Medulla oblongata (tissue), 1 donor: ENCODE data around the gene ADAMTS3.

Experiments used
- DNase-seq: peaks from one replicate; pipeline ENCODE4 v3.0.0-alpha.2; 2015; ENCODE audit errors: extremely low spot score

ADAMTS3 gene

DNA sequence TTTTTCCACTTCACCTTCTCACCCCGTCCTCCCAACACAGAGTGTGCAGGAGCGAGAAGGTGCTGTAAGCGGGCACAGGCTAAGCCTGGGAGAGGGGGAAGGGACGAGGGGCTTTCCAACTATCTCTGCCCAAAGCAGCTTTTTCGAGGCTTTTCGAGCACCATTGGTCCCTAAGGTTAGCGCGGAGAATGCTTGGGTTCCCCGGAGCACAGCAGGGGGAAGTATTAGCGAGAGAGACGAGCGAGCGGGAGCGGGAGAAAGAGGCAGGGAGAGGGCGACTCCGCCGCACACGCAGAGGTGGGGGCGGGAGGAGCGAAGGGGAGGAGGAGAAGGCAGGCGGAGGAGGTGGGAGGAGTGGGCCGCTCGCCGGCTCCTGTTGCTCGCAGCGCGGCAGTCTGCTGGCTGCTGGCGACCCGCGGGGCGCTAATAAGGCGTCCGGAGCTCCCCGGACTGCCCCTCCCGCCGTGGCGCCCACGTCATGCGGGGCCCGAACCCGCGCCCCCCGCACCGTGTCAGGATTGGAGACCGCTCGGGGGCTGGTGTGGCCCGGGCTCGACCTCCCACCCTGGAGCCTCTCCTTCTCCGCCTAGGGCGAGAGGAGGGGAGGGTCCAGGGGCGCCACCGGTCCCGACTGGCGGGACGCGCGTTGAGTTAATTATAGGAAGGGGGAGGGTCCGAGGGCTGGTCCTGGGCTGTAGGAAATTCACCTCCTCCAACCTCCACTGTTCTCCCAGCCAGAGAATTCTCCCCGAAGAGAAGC, at the start of gene ADAMTS3:
Gene ADAMTS3 (minus strand): TSS at position 263 of the 760 bp plus-strand sequence. CDS start 459 bp downstream, outside the sequence.
- peak; percentile 31 for DNase-seq

DNA sequence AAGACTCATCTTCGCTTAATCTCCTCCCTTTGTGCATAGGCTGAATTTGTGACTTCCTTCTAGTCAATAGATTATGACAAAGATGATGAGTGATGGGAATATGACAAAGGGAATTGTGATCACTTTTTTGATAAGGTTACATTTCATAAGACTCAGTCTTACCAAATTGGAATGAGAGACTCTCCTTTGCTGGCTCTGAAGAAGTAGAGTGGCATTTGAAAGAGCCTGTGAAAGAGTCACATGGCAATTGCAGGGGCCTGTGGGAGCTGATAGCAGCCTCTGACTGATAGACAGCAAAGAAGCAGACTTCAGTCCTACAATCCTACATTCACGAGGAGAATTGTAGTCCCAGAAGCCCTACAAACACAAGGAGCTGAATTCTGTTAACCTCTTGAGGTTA, 44.9 kb upstream of the ADAMTS3 start:
- DNase-seq, result no peak

DNA sequence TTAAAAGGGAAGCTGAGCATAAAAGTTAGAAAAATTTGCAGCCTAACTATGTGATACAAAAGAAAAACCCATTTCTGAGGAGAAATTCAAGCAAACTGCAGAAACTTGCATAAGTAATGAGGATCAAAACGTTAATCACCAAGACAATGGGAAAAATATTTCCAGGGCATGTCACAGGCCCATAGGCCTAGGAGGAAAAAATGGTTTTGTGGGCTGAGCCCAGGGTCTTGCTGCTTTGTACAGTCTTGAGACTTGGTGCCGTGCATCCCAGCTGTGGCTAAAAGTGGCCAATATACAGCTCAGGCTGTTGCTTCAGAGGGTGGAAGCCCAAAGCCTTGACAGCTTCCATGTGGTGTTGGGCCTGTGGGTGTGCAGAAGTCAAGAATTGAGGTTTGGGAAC, 37.7 kb upstream of the ADAMTS3 start:
- DNase-seq, result no peak

DNA sequence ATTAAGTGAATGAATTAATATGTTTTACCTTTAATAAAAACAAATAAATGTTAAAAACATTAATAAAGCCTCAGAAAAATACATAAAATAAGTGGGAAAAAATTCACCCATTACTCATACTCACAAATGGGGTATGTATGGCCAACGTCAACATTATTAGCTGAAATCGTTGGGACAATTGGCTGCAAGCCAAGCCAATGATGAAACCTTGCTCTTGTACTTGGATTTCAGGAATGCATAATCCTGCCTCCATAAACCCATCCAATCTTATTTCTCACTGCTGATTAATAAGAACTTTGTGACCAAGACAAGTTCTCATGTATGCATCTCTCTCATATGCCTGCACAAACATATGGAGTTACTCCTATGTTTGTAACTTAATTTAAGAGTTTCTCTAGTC, 35.3 kb upstream of the ADAMTS3 start:
- no peak for DNase-seq

DNA sequence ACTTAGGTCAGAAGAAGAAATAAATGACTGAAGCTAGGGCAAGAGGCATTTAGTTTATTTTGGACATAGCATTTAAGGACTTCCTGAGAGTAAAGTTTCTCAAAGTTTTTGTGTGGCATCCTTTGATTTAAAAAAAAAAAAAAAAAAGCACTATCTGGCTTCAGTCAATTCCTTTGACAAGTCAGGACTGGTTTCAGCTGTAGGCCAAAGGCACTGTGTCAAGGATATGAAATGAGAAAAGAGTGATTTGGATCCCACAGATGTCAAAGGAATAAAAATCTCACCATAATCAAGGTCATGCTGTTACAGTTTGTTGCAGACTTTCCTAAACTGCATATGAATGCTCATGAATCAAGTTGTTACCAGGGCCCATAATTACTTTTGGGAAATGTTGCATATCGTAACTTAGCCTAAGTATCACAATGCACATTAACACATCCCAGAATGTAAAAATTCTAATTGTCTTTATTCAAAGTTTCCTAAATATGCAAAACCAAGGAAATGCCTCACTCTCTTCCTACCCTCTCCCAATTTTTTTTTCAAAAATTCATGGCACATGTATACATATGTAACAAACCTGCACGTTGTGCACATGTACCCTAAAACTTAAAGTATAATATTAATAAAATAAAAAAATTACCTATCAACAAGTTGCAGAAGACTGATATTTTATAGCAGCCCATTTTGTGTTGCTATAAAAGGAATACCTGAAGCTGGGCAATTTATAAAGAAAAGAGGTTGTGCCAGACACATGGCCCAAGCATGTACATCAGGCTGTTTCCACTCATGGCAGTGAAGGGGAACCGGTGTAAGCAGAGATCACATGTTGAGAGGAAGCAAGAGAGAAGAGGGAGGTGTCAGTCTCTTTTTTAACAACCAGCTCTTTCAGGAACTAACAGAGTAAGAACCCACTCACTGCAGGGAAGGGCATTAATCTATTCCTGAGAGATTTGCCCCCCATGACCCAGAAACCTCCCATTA, 33.7 kb upstream of the ADAMTS3 start:
- no peak for DNase-seq

DNA sequence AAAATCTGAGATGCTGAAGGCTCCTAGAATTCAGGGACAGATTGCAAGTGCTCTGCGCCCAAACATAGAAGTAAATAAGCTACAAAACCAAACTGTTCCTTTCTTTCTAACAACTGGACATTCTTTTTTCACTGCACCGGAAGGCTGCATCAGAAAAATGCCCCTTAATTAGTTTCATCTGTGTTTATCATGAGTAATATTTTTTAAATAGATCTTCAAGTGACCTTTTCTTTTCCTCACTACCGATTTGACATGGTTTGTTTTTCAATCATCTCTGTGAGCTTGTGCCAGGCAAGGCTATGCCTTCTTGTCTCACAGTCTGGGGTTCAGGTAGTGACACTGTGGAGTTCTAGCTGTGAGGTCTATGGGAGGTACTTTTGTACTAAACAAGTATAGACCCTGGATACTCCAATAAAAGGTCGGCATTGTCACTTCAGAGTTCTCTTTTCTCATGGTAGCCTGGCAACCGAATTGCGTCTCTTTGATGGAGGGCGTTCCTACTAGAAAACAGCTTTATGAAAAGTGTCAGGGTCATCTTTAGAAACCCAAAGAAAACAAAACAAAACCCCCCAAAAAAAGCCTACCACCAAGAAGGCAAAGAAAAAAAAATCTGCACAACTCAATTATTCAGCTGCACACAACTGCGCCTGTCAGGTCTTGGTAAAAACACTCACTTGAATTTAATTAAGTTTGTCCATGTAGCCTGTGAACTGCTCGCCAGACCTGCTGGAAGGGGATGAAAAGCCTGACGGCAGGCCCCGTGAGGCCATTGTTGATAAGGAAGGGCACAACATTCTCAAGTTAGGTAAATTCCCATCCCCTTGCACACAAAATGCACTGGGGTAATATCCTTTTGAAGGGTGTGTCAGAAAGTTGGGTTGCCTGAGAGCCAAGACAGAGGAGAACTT, 22.8 kb upstream of the ADAMTS3 start:
- no peak for DNase-seq

DNA sequence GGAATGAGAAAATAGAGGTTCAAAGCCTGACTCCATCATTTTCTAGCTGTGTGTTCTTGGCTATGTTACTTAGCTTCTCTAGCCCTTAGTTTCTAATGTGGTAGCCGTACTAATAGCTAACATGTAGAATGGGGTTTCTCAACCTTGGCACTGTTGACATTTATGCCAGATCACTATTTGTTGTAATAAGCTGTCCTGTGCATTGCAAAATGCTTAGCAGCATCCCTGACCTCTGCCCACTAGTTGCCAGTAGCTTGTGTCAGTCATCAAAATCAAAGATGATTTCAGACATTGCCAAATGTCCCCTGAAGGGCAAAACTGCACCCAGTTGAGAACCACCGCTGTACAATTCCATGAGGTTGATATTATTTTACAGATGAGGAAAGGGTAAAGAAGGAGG, 18.3 kb upstream of the ADAMTS3 start:
- DNase-seq, result no peak

DNA sequence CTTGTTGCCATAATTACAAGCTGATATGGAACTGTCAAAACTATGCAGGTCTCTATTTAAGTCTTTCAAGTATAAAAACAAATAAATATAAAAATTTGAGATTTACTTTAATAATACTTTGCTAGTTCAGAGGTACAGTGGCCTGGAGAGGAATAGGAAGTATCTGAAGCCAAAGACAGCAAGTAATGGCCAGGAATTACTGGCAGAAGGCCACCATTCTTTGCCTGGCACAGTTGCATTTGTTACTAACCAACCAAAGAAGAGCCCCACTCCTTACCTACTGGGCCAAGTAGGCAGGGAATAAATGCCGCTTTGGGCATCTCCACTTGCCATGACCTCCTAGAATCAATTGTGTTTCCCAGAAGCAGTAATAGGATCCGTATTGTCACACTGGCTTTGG, 13.8 kb upstream of the ADAMTS3 start:
- no peak for DNase-seq

DNA sequence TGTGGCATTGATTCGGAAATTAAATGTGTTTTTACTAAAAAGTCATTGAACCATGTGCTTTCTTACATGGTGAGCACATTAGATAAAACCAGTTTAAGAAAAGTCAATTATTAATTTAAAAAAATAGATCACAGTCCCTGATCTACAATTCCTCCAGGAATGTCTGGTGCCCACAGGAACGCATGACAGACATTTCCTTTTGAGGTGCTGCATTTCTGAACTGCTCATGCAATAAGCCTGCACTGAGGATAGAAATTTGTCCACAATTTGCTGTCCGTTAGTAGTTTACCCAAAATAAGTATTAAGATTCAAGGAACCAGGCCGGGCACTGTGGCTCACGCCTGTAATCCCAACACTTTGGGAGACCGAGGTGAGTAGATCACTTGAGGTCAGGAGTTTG, 8.2 kb upstream of the ADAMTS3 start:
- no peak for DNase-seq

DNA sequence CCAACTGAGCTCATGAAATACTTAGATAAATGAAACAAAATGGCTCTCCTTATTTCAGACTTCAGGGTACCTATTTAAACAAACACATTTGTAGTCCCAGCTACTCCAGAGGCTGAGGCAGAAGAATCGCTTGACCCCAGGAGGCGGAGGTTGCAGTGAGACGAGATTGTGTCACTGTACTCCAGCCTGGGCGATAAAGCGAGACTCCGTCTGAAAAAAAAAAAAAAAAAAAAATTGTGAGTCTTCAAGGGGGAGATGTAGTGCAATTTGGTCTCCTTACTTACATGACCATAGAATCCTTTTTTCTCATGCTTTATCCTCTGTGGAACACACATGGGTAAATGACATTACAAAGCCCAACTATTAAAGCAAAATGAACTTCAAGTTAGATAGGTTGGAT, 2.3 kb upstream of the ADAMTS3 start:
- DNase-seq, result no peak

DNA sequence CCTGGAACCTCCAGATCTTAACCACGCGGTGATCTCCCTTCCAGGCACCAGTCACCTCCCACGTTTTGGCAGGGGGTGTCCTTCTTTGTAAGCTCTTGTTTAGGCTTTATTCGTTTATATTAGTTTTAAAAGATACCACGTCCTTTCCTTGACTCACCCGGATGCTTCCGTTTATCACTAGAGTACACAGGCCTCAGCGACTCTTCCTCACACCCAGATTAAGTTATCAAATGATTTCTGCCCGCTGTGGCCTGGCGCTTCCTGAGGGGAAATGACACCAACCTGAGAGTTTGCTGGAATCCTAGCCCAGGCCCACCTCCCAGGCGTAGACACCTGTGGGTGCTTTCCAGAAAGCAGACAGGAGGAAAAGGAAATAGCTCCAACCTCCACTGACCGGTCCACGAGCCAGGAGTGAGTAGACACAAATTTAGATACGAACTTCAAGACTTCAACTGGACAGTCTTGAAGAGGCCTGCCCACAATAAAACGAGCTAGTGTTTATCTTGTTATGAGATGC, 756 bp upstream of the ADAMTS3 start:
- DNase-seq, result no peak

DNA sequence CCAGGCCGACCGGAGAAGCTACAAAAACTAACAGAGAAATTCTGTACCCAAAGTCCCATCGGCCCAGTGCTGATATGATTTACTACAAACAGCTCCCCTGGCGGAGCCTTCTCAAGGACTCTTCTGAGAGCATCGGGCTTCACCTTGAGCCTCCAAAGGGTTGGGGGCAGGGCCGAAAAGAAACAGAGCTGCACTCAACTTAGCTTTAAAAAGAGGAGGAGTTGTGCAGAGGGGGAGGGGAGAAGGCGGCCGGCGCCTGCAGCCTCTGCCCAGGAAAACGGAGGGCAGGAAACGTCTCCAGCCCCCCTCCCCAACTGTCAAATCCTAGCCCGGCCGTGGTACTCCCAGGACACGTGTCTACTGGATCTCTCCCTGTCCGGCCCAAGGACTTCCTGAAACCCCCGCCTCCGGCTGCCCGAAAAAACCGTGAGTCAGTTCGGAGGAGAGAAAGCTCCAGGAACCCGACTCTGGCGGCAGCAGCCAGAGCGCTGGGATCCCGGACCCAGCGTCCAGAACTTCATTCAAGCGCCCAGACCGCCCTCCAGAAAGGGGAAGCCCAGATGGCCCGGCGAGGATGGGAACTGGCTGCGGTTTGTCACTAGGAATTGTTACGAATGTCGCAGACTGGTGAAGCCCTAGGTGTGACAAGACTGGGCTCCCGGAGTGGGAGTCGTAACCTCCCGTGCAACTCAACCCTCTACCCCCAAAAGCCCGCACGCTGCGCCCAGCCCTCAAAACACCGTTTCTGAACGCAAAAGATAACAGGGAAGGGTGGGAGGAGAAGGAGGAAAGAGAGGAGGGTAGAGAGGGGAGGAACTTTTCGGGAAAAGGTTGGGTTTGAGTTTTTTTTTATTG, 973 bp downstream of the ADAMTS3 start:
- DNase-seq, result peak; percentile 36

DNA sequence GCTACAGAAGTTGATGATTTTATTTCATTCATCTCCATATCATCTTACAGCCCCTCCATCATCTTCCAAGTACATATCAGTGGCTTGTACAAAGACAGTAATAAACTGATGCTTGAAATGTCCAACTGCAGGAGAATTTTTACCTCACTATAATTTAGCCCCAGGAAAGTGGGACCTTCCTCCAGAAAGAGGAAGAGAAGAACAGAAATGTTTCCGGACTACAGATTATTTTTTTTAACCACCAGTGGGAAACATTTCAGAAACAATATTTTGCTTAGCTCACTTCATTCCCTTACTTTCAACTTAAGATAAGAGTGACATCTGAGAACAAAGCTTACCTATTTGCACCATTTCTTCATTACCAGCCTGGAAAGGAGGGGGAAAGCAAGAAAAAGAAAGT, 2.0 kb downstream of the ADAMTS3 start:
- DNase-seq, result no peak

DNA sequence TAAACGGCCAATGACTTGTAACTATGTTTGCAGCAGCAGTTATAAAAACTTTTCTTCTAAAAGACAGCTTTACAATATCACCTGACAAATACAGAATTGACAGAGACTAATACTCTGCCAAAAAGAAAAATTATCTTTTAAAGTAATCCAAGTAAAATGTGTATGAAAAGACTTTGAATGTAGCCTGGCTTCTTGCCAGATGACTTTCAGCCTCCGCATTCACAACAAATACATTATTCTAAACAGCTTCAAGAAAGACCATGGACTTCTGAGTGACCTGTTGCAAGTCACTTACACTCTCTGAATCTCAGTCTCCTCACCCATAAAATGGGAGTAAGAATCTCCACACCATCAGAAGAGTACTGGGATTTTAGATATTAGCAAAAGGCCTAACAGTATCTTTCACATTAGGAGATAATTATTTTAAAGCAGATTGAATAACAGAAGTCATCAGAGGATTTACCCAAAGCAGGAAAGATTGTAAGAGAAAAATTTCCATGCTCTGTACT, 2.5 kb downstream of the ADAMTS3 start:
- no peak for DNase-seq

DNA sequence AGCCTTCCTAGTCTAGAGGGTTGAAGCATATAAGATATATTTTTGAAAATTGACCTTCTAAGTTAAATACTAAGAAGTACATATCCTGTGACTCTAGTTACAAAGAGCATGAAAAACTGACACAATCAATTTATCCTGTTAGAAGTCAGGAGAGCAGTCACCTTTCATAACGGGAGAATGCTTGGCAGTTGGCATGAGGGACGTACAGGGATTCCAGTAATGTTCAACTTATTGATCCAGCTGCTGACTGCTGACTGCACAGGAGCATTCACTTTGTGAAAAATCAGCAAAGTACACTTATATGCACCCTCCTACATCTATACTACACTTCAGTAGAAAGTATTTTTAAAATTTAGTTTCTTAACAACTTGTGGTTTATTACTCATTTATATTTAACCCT, 4.2 kb downstream of the ADAMTS3 start:
- no peak for DNase-seq

DNA sequence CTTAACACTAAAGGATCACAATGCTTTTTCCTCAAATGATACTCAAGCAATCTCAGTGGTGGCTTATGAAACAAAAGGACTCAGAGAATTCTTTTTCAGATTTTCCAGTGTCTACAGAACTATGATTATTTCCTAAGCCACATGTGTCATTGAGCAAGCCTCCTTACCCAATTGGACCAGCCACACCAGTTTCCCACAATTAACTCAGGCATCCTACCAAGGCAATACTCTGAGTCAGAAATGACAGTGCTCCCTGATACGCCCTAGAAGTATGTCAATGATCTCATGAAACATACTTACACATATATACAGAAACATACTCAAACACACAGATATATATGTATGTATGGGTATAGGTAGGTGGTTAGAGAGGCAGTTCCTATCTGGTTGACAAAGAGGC, 4.8 kb downstream of the ADAMTS3 start:
- no peak for DNase-seq

DNA sequence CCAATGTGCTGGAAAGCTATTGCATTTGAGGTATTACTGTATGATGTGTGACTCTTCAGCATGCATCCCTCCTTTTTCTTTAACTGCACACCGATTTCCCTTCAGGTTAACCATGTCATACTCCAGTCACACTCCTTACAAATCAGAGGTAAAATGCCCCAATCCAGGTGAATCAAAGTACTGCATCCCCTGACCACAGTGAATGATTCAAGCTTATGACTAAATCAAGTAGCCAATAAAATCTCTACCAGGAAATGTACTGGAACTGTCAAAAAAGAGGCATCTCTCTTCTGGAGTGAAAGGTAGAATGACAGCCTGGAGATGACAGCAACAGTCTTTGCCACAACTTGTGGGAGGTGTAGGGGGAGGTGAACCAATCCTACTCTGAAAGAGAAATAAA, 10.4 kb downstream of the ADAMTS3 start:
- DNase-seq, result no peak

DNA sequence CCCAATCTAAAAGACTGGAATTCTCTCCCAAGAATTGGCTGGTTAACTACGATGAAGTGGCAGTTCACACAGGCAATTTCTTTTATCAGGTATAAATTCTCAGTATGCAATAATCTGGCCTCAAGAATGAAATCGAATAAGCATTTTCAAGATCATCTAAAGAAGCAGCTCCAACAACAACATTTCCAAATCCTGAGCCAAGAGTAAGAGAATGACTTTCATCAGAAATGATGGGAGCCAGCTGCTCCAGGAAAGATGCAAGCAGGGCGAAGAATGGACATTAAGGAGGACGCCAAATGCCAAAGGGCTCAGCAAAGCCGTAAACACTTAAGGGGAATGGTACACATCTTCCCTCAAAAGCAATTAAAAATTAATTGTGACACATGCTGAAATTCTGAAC, 12.0 kb downstream of the ADAMTS3 start:
- DNase-seq, result no peak

DNA sequence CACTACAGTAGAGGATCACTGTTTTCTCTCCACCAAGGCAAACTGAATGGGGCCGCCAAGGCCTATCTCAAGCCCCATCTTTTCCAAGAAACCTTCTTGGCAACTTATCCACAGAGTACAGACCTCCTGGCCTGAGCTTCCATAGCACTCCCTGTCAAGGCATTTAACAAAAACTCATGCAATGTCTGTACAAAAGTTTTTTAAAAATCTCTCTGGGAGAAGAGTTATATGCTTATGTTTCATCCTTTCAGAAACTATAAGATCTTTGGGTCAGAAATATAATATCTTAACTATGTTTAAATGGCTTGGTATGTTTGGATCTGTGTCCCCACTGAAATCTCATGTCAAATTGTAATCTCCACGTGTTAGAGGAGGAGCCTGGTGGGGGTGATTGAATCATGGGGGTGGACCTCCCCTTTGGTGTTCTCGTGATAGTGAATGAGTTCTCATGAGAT, 13.6 kb downstream of the ADAMTS3 start:
- no peak for DNase-seq
